ENCODE measurements around the gene TF. TPM values are rescaled to one million over a fixed set of nuclear protein-coding genes. Genes with fewer than 3 reads are reported as not detected.

Gene TF
- total and polyA plus RNA-seq, 4 donors = 0.75 to 7.4 (median 1.6) TPM

DNA sequence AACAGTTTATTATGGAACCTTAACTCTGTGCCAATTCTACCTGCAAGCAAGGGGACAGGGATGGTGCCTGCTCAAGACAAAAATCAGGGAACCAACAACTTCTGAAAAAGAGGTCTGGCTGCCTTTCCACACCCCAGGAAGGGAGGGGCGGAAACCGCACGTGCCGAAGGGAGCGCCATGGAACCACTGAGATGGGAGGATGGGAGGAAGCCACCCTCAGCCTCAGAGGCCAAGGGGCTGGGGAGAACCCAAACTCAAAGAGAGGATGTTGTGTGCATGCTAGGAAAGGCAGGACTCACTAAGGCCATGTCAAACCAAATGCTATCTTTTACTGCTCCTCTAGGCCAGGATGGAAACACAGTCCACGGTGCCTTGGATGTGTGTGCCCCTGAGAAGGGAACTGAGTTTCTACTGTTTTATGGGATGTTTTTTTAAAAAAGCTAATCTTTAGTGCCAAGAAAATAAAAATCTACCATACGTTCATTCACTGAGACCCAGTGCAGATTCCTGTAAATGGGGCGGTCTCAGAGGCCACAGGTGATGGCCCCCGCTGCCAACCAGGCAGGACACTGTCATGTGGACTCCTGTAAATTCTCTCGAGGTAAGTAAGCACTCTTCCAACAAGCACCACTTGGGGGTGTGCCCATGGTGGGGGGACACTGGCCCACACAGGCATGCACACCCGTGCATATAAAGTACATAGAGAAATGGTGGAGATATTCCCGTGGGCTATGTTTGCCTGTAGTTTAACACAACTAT is 80.0 kb downstream of the TF start:
- Histone ChIP-seq H3K4me3 (ENCODE audit: low read length in 2 of 2) (no peak overlapping the region), H3K27me3 (ENCODE audit: control insufficient read depth in 1 of 2, insufficient read depth in 2 of 2, low read length in 1 of 2) (no peaks in the 10 kb centered on the region), H3K36me3 (ENCODE audit: control insufficient read depth in 1 of 2, insufficient read depth in 2 of 2, low read length in 1 of 2) (peaks cover 0 to 2% of the 10 kb centered on the region in 2 donors), H3K27ac (ENCODE audit: low read depth in 1 of 2, low read length in 2 of 2) (no peak overlapping the region), H3K4me1 (ENCODE audit: control insufficient read depth in 1 of 2, insufficient read depth in 2 of 2, low read length in 2 of 2) (no peaks in the 10 kb centered on the region), H3K9me3 (ENCODE audit: control insufficient read depth, low read length) (no peaks in the 10 kb centered on the region)
- DNase-seq = no peak
- 88 to 90% methylated on average over 12 of the region's 12 CpGs for WGBS, 2 donors
- intact Hi-C loops (cut with DNase I) = no loop called here
- no peak for ATAC-seq (ENCODE audit: low FRiP score)

DNA sequence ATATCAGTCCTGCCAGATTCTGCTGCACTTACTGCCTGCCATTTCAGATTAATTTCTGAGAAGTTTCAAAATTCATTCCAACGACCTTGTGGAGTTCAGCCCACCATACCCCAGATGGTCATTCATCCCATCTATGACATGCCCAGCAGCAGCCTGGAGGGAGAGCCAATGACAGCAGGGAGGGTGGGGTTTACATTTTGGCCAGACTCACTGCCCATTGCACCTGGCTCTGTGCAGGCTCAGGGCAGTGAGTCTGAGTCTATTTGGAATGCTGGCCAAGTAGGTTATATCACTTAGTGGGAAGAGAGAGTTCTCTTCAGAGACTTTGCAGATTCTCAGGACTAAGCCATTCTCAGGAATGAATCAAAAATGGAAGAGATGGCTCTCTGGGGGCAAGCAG is 80.9 kb downstream of the TF start:
- Histone ChIP-seq H3K4me3 (ENCODE audit: low read length in 2 of 2) (no peak overlapping the region), H3K27ac (ENCODE audit: low read depth in 1 of 2, low read length in 2 of 2) (no peak overlapping the region), H3K4me1 (ENCODE audit: control insufficient read depth in 1 of 2, insufficient read depth in 2 of 2, low read length in 2 of 2) (no peaks in the 10 kb centered on the region), H3K36me3 (ENCODE audit: control insufficient read depth in 1 of 2, insufficient read depth in 2 of 2, low read length in 1 of 2) (peaks cover 0 to 2% of the 10 kb centered on the region in 2 donors), H3K9me3 (ENCODE audit: control insufficient read depth, low read length) (no peaks in the 10 kb centered on the region), H3K27me3 (ENCODE audit: control insufficient read depth in 1 of 2, insufficient read depth in 2 of 2, low read length in 1 of 2) (no peaks in the 10 kb centered on the region)
- 12 to 21% methylated on average over 1 of the region's 1 CpG for WGBS, 2 donors
- no peak for DNase-seq
- no peak for ATAC-seq (ENCODE audit: low FRiP score)
- intact Hi-C loops (cut with DNase I) = no loop called here

DNA sequence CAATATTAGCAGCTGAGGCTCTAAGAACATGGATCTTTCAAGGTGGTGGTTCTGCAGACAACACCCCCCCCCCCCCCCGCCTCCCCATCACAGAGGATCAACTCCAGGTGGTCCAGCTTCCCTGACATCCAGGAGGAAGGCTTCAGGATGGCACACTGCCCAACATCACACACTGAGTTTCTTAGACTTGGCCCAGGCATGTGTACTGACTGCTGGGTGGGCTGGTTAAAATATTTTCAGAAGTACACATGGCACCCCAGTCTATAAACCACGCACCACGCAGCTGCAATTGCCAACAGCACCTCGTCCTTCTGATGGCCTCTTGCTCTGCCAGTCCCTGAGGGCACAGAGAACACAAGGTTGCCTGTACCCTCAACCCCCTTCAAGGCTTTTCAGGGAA is 81.5 kb downstream of the TF start:
- no peaks in the 10 kb centered on the region for H3K4me1 ChIP-seq (ENCODE audit: control insufficient read depth in 1 of 2, insufficient read depth in 2 of 2, low read length in 2 of 2)
- no peaks in the 10 kb centered on the region for H3K9me3 ChIP-seq (ENCODE audit: control insufficient read depth, low read length)
- no peak overlapping the region for H3K27ac ChIP-seq (ENCODE audit: low read depth in 1 of 2, low read length in 2 of 2)
- peaks cover 0 to 2% of the 10 kb centered on the region in 2 donors for H3K36me3 ChIP-seq (ENCODE audit: control insufficient read depth in 1 of 2, insufficient read depth in 2 of 2, low read length in 1 of 2)
- DNase-seq (no peak), ATAC-seq (ENCODE audit: low FRiP score) (no peak)
- no peak overlapping the region for H3K4me3 ChIP-seq (ENCODE audit: low read length in 2 of 2)
- no peaks in the 10 kb centered on the region for H3K27me3 ChIP-seq (ENCODE audit: control insufficient read depth in 1 of 2, insufficient read depth in 2 of 2, low read length in 1 of 2)
- intact Hi-C loops (cut with DNase I) = no loop called here
- 72 to 83% methylated on average over 4 of the region's 4 CpGs for WGBS, 2 donors

DNA sequence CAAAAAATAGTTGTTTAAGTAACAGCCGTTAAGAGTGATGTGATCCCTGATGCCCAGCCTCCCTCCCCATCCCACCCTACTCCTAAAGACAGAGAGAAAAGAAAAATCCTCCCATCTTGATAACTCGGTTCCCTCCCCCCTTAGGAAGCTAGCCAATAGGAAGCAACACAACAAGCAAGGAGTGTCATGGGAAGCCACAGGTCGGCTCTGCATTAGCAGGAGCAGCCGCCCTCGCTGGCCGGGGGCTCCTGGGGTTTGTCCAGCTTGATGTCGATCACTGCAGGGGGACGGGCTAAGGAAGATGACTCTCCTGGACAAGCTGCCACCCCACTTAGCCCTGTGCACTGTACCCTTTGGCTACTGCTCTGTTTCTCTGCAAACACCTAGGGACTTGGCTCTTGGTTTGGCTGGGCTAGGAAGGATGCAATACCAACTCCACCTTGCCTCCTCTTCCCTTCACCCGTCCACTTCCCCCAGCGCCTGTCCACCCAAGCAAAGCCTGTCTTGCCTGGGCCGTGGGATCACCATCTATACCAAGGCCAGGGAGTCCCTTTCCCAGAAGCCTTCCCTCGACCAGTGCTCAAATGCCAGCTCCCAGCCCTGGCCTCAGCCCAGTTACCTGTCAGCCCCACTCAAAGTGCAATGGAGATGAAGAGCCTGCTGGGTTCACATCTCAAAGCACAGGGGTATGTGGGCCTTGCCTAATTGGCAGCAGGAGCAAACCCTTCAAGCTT is 82.5 kb downstream of the TF start:
- H3K4me3 ChIP-seq (ENCODE audit: low read length in 2 of 2) = no peak overlapping the region
- H3K27ac ChIP-seq (ENCODE audit: low read depth in 1 of 2, low read length in 2 of 2) = no peak overlapping the region
- intact Hi-C loops (cut with DNase I) = no loop called here
- DNase-seq (no peak), ATAC-seq (ENCODE audit: low FRiP score) (no peak)
- no peaks in the 10 kb centered on the region for H3K9me3 ChIP-seq (ENCODE audit: control insufficient read depth, low read length)
- H3K4me1 ChIP-seq (ENCODE audit: control insufficient read depth in 1 of 2, insufficient read depth in 2 of 2, low read length in 2 of 2) = no peaks in the 10 kb centered on the region
- WGBS, 2 donors = 86 to 88% methylated on average over 12 of the region's 12 CpGs
- no peaks in the 10 kb centered on the region for H3K27me3 ChIP-seq (ENCODE audit: control insufficient read depth in 1 of 2, insufficient read depth in 2 of 2, low read length in 1 of 2)
- peaks cover 0 to 2% of the 10 kb centered on the region in 2 donors for H3K36me3 ChIP-seq (ENCODE audit: control insufficient read depth in 1 of 2, insufficient read depth in 2 of 2, low read length in 1 of 2)

DNA sequence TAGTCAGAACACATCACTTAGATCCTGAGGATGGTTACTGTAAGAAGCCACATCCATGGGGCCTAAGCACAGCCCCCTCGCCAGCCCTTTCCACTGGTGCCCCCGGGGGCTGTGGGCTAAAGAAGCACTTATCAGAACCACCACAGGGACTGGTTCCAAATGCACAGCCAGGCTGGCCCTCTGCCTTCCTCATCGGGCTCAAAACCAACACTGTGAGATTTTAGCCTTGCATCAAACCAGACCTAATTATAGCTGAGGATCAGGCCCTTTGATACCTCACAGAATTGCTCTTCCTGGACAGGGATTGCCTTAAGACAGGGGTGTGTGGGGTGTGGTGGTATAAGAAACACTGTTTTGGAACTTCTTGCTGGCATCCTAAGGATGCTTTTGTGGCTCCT is 83.1 kb downstream of the TF start:
- intact Hi-C loops (cut with DNase I) = no loop called here
- Histone ChIP-seq H3K36me3 (ENCODE audit: control insufficient read depth in 1 of 2, insufficient read depth in 2 of 2, low read length in 1 of 2) (peaks cover 0 to under 1% of the 10 kb centered on the region in 2 donors), H3K9me3 (ENCODE audit: control insufficient read depth, low read length) (no peaks in the 10 kb centered on the region), H3K27ac (ENCODE audit: low read depth in 1 of 2, low read length in 2 of 2) (no peak overlapping the region), H3K4me1 (ENCODE audit: control insufficient read depth in 1 of 2, insufficient read depth in 2 of 2, low read length in 2 of 2) (no peaks in the 10 kb centered on the region), H3K27me3 (ENCODE audit: control insufficient read depth in 1 of 2, insufficient read depth in 2 of 2, low read length in 1 of 2) (no peaks in the 10 kb centered on the region), H3K4me3 (ENCODE audit: low read length in 2 of 2) (no peak overlapping the region)
- no peak for DNase-seq
- ATAC-seq (ENCODE audit: low FRiP score) = no peak
- 18 to 24% methylated on average over 3 of the region's 3 CpGs for WGBS, 2 donors

DNA sequence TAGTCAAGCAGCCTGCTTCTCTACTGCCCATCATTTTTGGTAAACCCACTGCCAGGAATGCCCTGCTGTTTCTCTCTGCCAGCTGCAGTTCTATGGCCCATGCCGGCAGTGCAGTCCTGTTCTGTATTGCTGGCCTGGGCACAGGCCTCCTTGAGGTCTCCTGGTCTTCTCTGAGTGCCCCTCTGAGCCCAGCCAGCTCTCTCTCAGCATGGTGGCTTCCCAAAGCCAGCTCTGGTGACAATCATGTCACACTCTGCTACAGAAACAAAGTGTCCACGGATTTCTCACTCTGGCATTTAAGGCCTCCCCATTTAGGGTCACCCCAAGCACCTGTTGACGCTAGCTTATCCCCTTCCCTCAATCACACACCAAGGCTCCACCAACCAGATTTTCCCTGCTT is 83.9 kb downstream of the TF start:
- intact Hi-C loops (cut with DNase I) = no loop called here

DNA sequence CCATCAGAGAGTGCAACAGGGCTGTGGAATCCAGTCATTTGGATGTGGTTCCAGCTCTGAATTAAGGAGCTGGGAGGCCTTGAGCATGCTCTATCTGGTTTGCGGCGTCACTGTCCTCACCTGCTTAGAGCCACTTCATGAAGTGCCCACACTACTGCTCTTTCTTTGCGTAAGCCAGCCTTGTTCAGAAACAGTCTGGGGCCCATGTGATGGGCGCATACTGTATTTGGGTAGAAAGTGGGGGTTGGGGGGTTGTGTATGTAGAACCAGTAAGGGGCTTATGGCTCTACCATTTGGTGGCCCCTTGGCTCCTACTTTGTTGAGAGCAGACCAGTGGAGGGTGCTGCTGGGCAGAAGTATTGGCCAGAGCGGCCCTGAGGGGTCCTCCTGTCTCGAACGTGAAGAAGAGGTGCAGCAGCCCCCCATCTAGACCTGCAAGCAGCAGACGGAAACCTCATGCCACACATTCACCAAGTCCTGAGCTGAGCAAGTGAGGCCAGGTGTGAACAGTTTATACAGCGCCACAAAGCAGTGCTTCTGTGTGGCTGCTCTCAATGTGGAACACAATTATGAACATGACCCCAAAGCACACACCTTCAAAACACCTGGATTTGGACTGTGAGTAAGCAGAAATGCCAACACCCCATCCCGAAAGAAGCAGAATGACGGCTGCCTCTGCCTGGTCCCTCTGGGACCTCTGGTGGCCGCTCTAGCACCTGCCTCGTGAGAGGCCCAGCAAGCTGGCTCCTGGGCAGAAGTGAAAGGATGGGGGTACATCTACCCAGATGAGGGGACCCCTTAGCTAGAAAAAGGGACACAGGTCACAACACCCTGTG is 86.0 kb downstream of the TF start:
- H3K9me3 ChIP-seq (ENCODE audit: control insufficient read depth, low read length) = no peaks in the 10 kb centered on the region
- H3K4me1 ChIP-seq (ENCODE audit: control insufficient read depth in 1 of 2, insufficient read depth in 2 of 2, low read length in 2 of 2) = no peaks in the 10 kb centered on the region
- no peak overlapping the region for H3K27ac ChIP-seq (ENCODE audit: low read depth in 1 of 2, low read length in 2 of 2)
- WGBS, 2 donors = 87 to 89% methylated on average over 13 of the region's 13 CpGs
- no peak for ATAC-seq (ENCODE audit: low FRiP score)
- intact Hi-C loops (cut with DNase I) = no loop called here
- H3K36me3 ChIP-seq (ENCODE audit: control insufficient read depth in 1 of 2, insufficient read depth in 2 of 2, low read length in 1 of 2) = no peaks in the 10 kb centered on the region
- no peak overlapping the region for H3K4me3 ChIP-seq (ENCODE audit: low read length in 2 of 2)
- H3K27me3 ChIP-seq (ENCODE audit: control insufficient read depth in 1 of 2, insufficient read depth in 2 of 2, low read length in 1 of 2) = no peaks in the 10 kb centered on the region
- DNase-seq = no peak

More for the DNA sequence above, 83.9 kb downstream of the TF start:
- ATAC-seq (ENCODE audit: low FRiP score) = no peak
- WGBS, 2 donors = 87 to 88% methylated on average over 3 of the region's 3 CpGs
- H3K4me3 ChIP-seq (ENCODE audit: low read length in 2 of 2) = no peak overlapping the region
- H3K36me3 ChIP-seq (ENCODE audit: control insufficient read depth in 1 of 2, insufficient read depth in 2 of 2, low read length in 1 of 2) = no peaks in the 10 kb centered on the region
- H3K27me3 ChIP-seq (ENCODE audit: control insufficient read depth in 1 of 2, insufficient read depth in 2 of 2, low read length in 1 of 2) = no peaks in the 10 kb centered on the region
- no peaks in the 10 kb centered on the region for H3K4me1 ChIP-seq (ENCODE audit: control insufficient read depth in 1 of 2, insufficient read depth in 2 of 2, low read length in 2 of 2)
- H3K27ac ChIP-seq (ENCODE audit: low read depth in 1 of 2, low read length in 2 of 2) = no peak overlapping the region
- H3K9me3 ChIP-seq (ENCODE audit: control insufficient read depth, low read length) = no peaks in the 10 kb centered on the region
- no peak for DNase-seq

DNA sequence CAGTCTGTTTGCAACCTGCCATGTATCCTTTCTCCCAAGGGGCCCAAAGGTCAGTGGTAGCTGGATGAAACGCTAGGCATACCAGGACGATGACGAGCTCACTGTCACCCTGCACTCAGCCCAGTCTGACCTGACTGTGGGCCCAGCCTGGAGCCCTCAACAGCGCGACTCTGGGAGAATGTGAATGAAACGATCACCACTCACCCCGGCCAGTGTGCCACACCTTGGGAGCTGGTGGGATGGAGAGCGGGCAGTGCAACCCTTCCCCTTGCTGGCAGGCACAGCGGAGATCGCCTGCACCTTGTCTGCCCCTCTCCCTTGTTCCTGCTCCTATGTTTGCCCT is 86.6 kb downstream of the TF start:
- Histone ChIP-seq H3K4me3 (ENCODE audit: low read length in 2 of 2) (no peak overlapping the region), H3K9me3 (ENCODE audit: control insufficient read depth, low read length) (no peaks in the 10 kb centered on the region), H3K27ac (ENCODE audit: low read depth in 1 of 2, low read length in 2 of 2) (no peak overlapping the region), H3K36me3 (ENCODE audit: control insufficient read depth in 1 of 2, insufficient read depth in 2 of 2, low read length in 1 of 2) (no peaks in the 10 kb centered on the region), H3K4me1 (ENCODE audit: control insufficient read depth in 1 of 2, insufficient read depth in 2 of 2, low read length in 2 of 2) (no peaks in the 10 kb centered on the region), H3K27me3 (ENCODE audit: control insufficient read depth in 1 of 2, insufficient read depth in 2 of 2, low read length in 1 of 2) (no peaks in the 10 kb centered on the region)
- intact Hi-C loops (cut with DNase I) = no loop called here
- WGBS, 2 donors = 94 to 95% methylated on average over 10 of the region's 10 CpGs
- no peak for DNase-seq
- ATAC-seq (ENCODE audit: low FRiP score) = no peak
